HG02852 (cell line): ENCODE measurements around the gene CENPH.
"Not testable (repeated sequence)": the region's sequence is repeated elsewhere in the genome, so short reads cannot be mapped to it uniquely, and the experiment has no call there.

Experiments
- ATAC-seq: cut with Tn5 transposase; IDR thresholded peaks from one replicate; pipeline ENCODE4 v1.9.1; 2021; ENCODE audit warnings: mild to moderate bottlenecking, moderate library complexity; ENCODE audit not compliant: unreplicated experiment

CENPH gene

GRCh38 chr5:69206528-69207190 is 17.3 kb downstream of the CENPH start:
- no peak for ATAC-seq

DNA sequence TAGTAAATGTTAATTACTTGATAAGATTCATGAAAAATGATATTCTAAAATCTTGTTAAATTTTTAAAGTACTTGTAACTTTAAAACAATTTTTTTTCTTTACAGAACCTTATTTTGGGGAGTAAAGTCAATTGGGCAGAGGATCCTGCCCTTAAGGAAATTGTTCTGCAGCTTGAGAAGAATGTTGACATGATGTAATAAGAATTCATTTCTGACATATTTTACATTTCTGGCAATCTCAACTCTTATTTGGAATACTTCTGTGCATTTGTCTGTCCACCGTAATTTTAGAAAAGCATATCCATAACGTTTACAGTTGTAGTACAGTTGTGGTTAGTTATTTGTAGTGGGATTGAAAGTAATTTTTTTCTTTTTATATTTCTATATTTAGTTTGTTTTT is 20.2 kb downstream of the CENPH start:
- no peak for ATAC-seq

DNA sequence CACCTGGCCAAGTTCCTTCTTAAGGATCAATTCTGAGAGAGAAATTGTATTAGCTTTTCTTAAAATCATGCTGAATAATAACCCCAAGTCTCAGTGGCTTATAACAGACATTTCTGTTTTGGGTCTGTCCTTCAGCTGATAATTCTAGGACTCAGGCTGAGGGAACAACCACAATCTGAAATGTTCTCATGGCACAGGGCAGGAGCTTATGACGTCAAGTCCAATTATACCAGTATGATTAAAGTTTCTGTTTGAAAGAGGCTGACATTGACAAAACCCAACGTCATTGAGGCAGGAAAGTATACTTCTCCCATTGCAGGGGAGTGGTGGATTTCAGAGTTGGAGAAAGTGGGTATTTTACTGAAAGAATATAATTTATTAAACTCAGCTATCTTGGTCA is 21.8 kb downstream of the CENPH start:
- no peak for ATAC-seq

- no peak for ATAC-seq
These were observed 22.6 kb downstream of the CENPH start for GRCh38 chr5:69212022-69212421.

GRCh38 chr5:69213513-69214215 is 24.3 kb downstream of the CENPH start:
- ATAC-seq = no peak

DNA sequence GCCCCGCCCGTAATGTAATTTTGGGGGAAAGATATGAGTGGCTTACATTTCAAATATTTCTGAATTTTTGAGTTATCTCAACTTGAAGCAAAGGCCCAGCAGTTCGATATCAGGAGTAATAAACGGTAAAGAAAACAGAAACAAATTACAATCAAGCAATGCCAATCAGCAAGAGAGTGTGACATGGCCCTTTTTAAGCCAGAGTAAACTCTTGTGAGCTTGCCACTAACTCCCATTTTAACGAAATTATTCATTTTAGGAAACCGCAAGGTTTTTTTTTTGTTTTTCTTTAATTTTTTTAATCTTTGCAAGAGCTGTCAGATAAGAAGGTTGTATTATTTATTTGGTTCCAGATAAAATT is 27.7 kb downstream of the CENPH start:
- ATAC-seq = no peak

DNA sequence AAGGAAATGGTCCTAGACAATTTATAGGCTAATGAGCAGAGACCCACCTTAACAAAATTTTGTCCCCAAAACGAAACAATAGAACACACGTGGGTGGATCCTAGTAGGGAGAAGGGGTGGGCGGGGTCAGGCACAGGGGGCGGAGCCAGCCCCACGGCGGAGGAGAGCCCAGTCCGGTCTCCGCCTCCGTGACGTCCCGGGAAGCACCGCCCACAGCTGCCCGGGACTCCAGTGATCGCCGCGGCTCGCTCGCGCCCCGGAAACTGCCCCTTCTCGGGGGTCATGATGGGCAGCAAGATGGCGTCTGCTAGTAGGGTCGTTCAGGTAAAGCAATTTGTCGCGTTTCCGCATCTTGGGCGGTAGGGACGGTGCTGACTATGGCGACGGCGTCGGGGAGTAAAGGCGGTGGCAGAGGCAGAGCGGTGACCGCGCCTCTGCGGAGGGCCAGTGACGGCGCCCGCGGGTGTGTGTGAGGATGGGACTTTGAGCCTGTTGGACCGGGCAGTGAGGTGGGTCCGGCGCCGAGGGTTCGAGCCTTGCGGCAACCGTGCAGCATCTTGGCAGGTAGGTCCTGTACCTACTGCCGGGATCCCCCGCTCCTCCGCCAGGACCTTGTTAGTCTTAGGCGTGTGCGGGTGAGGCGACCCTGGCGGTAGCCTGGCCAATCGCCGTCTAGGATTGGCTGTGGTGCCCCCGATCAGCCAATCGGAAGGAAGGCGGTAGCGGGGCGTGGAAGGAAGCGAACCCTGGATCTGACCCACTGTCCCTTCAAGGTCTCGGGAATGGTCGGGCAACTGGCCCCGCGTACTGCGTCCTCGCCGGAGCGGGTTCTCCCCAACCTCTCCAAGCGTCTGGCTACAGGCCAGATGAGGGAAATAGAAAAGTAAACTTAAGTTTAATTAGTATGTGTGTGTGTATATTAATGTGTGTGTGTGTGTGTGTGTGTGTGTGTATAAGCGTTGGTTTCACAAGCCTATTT is 28.5 kb downstream of the CENPH start:
- ATAC-seq = peak; percentile 92

DNA sequence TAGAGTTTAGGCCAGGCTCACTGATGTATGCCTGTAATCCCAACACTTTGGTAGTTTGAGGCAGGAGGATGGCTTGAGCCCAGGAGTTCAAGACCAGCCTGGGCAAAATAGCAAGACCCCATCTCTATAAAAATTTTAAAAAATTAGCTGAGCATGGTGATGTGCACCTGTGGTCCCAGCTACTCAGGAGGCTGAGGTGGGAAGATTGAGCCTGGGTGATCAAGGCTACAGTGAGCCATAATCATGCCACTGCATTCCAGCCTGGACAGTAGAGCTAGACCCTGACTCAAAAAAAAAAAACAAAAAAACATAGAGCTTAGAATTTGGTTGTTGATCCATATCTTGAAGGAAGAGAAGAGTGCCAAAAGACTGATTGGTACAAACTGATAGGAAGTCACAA is 30.6 kb downstream of the CENPH start:
- no peak for ATAC-seq

- ATAC-seq = not testable (repeated sequence)
These were observed 31.0 kb downstream of the CENPH start for GRCh38 chr5:69220371-69220770.

DNA sequence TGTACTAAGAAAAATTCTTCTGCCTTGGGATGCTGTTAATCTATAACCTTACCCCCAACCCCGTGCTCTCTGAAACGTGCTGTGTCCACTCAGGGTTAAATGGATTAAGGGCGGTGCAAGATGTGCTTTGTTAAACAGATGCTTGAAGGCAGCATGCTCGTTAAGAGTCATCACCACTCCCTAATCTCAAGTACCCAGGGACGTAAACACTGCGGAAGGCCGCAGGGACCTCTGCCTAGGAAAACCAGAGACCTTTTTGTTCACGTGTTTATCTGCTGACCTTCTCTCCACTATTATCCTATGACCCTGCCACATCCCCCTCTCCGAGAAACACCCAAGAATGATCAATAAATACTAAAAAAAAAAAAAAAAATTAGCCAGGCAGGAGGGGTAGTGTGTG is 31.4 kb downstream of the CENPH start:
- ATAC-seq = not testable (repeated sequence)

- no peak for ATAC-seq
These were observed 35.1 kb downstream of the CENPH start for GRCh38 chr5:69224520-69224919.

DNA sequence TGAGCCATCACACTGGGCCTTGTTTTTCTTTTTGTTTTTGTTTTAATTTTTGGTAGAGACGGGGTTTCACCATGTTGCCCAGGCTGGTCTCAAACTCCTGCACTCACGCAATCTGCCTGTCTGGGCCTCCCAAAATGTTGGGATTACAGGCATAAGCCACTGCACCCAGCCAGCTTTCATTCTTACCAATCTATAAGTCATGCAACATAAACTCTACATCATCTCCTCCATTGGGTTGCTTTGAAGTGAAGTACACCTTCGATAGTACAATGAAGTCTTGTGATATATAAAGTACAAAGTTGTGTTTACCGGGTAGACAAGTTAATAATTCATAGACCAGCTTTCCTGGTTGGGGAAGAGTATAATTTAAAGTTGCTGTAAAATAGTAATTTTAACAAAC is 36.5 kb downstream of the CENPH start:
- no peak for ATAC-seq

- ATAC-seq = no peak
These were observed 40.8 kb downstream of the CENPH start for GRCh38 chr5:69230181-69230580.

DNA sequence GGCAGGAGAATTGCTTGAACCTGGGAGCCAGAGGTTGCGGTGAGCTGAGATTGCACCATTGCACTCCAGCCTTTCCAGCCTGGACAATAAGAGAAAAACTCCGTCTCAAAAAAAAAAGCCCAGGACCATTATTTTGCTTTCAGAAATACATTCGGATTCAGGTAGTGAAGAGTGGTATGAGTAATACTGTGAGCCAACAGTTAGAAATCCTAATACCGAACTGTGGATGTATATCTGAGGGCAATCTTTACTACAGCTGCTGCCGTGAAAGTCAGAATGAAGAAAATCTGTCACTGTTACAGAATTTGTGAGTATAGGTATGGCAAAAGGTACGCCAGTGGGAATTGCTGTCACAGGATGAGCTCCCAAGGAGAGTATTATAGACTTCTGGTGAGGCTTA is 41.9 kb downstream of the CENPH start:
- no peak for ATAC-seq

DNA sequence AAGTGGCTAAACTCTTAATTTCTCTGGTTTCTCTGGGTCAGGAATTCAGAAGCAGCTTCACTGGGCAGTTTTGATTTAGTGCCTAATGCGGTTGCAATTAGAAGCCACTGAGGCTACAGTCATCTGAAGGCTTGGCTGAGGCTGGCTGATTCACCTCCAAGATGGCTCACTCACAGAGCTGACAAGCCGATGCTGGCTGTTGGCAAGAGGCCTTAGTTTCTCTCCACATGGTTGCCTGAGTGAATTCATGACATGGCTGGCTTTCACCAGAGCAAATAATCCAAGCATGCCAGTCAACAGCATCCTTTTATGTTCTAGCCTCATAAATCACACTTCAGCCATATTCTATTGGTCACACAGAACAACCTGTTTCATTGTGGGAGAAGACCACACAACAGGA is 42.5 kb downstream of the CENPH start:
- ATAC-seq = no peak

DNA sequence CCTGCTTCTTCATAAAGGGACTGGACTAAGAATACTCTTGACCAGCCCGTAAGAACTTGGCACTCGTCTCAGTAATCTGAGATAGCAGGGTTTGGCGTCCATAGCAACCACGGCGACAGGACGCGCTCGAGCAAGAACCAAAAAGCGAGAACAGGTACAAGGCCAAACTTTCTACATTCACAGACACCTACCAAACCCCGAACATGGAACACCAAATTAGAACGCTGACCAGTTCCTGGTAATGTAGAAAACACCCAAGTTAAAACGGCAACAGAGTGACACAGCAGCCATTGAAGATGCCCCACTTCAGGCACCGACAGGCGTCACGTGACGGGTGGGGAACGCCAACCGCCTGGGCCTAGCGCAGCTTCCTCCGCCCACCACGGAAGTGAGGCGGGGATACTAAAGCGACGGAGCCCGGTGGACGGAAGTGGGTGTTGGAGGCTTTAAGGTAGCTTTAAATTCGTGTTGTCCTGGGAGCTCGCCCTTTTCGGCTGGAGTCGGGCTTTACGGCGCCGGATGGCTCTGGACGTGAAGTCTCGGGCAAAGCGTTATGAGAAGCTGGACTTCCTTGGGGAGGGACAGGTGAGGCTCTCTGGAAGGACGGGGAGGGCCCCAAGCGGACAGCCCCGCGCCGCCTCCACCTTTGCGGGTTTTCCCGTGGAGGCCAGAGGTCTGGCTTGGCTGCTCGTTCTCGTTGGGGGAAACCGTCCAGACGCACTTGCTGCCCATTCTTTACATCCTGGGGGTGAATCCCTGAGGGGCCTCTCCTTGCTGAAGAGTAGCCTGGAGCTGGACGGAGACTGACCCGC is 45.3 kb downstream of the CENPH start, which contains the start of gene CDK7:
TSS of gene CDK7 (plus strand) at position 430 of the 812 bp plus-strand sequence. CDS start at position 520, 90 bp downstream.
- ATAC-seq = peak; percentile 99

DNA sequence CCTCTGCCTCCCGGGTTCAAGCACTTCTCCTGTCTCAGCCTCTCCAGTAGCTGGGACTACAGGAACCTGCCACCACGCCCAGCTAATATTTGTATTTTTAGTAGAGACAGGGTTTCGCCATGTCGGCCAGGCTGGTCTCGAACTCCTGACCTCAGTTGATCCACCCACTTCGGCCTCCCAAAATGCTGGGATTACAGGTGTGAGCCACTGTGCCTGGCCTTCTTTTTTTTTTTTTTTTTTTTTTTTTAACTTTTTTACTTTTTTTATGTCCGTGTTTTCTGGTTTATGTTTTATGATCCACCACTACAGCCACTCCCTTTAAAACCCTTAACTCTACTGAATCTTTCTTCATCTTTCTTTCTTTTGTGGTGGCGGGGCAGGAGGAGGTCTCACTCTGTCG is 47.4 kb downstream of the CENPH start:
- ATAC-seq = not testable (repeated sequence)

DNA sequence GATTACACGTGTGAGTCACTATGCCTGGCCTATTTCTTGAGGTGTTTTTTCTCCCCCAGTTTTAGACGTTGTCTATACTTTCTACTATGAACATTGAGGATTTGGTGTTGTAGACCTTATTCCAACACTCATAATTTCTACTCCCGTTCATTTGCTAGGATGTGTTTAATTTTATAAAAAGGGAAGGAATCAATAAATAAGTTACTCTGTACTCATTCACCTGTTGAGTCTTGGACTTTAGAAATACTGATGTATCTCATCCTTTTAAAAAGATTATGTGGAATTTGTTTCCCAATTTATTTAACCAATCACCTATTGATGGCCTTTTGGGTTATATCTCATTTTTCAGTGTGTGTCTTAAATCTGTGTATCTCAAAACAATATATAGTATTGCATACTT is 48.5 kb downstream of the CENPH start:
- ATAC-seq = no peak

DNA sequence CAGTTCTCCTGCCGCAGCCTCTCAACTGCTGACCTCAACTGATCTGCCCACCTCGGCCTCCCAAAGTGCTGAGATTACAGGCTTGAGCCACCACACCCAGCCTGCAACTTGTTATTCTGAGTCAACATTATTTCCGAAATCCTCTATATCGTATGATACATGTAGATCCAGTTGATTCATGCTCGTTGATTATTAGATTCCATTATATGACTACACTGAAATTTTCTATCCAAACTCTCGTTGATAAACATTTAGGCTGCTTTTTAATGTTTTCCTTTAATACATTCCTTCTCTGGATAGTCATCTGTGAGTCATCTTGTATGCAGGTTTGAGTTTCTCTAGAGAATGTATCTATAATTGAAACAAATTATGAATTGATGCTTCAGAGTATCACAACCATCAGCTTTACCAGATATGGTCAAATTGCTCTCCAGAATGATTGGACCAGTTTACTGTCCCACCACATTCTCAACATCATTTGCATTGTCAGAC is 49.4 kb downstream of the CENPH start:
- no peak for ATAC-seq

- no peak for ATAC-seq
These were observed 53.0 kb downstream of the CENPH start for GRCh38 chr5:69242215-69242927.
